GM10847 (cell line): ENCODE results near the gene EIF5A2.

Experiments
- POLR2A ChIP-seq: IDR thresholded peaks from 2 replicates; pipeline ENCODE4 v1.6.1; 2011; ENCODE audit not compliant: insufficient read length; ENCODE audit errors: extremely low read depth

The EIF5A2 gene

DNA sequence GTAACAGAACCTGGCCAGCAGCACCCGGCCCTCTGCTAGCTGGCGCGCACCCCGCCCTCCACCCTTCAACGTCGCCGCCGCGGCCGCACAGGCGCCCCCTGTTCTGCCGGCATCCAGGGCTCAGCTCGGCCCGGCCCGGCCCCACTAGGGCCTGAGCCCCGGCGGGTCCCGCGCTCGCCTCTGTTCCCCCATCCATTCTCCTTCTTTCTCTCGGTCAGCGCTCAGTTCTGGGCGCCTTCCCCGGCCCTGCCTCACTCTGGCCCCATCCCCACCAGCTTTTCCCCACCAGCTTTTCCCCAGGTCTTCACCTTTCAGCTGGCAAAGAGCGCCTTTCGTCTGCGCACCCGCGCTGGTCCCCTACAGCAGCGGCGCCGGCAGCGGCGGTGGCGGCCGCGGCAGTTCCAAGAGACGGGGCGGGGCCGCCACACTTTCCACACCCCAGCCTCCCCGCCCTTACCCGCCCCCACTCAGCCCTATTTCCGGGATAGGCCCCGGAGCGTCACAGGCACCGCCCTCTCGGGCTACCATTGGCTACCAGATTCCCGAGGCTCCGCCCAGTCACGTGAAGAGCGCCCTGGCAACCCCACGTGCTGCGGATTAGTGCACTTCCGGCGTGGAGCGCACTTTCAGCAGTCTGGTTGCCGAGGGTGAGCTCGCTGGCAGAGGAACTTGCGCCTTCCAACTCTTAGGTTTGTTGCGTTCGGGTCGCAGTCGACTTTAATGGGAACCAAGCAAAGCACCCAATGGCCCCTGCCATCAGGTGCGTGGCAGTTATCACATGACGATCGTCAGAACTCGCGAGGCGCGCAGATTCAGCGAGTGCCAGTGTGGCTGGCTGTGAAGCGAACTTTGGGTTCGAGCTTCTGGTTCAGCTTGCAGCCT, at the start of gene EIF5A2:
Gene EIF5A2 (minus strand): TSS at position 403 of the 882 bp plus-strand sequence. CDS start 831 bp downstream, outside the sequence.
- peak; percentile 30 for TF ChIP-seq POLR2A

- no peak for TF ChIP-seq POLR2A
These were observed 48.2 kb upstream of the EIF5A2 start for GRCh38 chr3:170956647-170957046.

DNA sequence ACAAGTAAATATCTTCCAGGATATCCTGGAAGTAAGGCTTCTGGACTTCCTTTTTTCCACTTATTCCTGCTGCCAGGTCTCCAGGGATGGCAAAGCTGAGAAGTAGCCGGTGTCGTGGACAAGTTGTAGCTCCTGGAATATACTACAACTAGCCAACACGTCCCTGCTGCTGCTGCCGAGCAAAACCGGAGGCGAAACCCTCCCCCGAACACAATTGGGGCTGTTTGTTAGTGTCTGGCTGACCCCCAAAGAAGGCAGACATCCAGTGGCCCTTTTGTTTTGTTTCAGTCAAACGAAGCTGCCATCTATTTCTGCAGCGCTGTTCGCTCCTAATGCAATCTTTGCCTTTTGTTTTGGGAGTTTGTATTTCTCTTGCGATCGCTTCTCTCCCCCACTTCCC, 45.3 kb upstream of the EIF5A2 start:
- no peak for TF ChIP-seq POLR2A

GRCh38 chr3:170953229-170953628, 44.8 kb upstream of the EIF5A2 start:
- no peak for TF ChIP-seq POLR2A

DNA sequence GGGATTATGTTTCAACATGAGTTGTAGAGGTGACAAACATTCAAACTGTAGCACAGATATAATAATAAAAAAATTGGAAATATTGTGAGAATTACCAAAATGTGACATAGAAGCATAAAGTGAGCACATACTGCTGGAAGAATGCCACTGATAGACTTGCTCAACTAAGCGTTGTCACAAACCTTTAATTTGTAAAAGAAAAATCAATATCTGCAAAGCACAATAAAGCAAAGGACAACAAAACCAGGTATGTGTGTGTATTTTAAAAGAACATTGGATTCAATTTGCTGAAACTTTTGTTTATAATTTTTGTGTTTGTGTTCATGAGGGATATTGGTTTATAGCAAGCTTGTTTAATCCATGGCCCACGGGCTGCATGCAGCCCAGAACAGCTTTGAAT, 40.8 kb upstream of the EIF5A2 start:
- no peak for TF ChIP-seq POLR2A

DNA sequence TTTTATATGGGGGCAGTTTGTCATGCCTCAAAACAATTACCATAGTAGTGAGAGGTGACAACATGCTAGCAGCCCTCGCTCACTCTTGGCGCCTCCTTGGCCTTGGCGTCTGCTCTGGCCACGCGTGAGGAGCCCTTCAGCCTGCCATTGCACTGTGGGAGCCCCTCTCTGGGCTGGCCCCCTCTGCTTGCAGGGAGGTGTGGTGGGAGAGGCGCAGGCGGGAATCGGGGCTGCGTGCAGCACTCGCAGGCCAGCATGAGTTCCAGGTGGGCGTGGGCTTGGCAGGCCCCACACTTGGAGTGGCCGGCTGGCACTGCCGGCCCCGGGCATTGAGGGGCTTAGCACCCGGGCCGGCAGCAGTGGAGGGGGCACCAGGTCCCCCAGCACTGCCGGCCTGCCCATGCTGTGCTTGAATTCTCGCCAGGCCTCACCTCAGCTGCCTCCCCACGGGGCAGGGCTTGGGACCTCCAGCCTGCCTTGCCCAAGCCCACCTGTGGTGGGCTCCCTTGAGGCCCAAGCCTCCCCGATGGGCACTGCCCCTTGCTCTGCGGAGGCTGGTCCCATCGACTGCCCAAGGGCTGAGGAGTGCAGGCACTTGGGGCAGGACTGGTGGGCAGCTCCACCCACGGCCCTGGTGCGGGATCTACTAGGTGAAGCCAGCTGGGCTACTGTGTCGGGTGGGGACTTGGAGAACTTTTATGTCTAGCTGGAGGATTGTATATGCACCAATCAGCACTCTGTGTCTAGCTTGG, 38.8 kb upstream of the EIF5A2 start:
- no peak for TF ChIP-seq POLR2A

DNA sequence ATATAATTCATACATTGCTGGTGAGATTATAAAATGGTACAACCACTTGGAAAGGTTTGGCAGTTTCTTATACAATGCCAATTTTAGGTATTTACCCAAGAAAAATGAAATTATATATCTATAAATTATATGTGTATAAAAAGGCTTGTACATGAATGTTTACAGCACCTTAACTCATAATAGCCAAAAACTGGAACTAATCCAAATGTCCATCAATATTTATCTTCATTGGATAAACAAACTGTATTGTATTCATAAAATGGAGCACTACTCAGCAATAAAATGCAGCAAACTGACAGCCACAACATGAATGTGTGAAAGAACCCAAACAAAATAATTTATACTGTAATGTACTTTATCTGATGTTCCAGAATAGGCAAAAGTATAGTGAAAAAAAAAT, 33.6 kb upstream of the EIF5A2 start:
- TF ChIP-seq POLR2A, result no peak

DNA sequence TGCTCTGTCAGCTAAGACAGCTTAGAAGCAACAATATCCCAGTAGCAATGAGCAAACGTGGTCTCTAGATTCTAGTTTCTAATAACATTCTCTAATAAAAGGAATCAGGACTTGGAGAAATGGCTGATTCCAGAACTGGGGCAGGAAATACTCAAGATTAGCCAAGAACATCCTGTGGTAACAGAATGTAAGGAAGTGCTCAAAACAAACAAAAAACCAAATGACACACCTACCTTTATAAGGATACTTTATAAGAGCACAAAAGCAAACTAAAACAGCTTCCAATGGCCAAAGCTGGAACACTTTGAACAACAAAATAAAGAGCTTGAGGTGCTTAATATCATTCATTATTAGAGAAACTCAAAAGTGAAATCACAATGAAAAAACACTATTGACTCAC, 33.1 kb upstream of the EIF5A2 start:
- TF ChIP-seq POLR2A, result no peak

DNA sequence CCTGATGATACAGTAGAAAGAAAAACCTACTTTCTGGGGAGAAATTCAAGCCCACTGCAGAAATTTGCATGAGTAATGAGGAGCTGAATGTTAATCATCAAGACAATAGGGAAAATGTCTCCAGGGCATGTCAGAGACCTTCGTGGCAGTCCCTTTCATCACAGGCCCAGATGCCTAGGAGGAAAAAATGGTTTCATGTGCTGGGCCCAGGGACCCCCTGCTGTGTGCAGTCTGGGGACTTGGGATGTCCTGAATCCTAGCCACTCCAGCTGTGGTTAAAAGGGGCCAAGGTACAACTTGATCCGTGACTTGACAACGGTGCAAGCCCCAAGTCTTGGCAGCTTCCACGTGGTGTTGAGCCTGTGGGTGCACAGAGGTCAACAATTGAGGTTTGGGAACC, 10.3 kb upstream of the EIF5A2 start:
- TF ChIP-seq POLR2A, result no peak

- no peak for TF ChIP-seq POLR2A
These were observed 6.3 kb upstream of the EIF5A2 start for GRCh38 chr3:170914690-170915089.

DNA sequence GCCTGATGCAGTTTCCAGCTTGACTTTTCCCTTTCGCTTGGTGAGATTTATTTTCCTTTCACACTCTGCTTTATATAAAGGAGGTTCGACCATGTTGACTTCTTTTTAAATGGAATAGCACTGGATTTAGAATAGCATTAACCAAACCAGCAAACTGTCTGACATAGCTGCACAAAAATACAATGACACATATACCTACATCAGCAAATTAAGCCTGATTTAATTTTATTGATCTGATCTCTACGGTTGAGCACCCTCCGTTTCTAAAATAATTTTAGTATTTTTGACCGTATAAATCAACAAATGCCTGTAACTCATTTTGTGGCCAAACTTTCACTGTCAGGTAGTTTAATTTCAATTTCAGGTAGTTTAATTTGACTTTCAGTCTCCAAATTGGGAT, 5.8 kb upstream of the EIF5A2 start:
- no peak for TF ChIP-seq POLR2A

GRCh38 chr3:170911051-170911450, 2.6 kb upstream of the EIF5A2 start:
- no peak for TF ChIP-seq POLR2A

DNA sequence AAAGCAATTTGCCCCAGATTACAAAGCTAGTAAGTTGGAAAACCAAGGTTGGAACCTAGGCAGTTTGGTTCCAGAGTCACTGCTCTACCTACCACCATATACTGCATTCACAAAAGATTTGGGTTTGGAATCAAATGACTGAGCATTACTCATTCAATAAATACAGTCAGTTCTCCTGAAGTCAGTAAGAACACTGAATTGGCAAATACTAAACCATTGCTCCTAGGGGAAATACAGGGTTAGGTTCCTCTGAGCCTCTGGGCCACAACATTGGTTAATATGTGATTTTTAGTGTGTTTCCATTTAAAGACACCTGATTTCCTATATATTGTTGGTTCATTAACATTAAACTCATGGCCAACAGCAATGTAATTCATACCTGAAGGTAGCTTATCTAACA, 2.1 kb upstream of the EIF5A2 start:
- no peak for TF ChIP-seq POLR2A

GRCh38 chr3:170909129-170909903, 879 bp upstream of the EIF5A2 start:
- no peak for TF ChIP-seq POLR2A

GRCh38 chr3:170907637-170908234, 701 bp downstream of the EIF5A2 start:
- no peak for TF ChIP-seq POLR2A
